Measurements from ENCODE around the gene IFNGR2.

DNA sequence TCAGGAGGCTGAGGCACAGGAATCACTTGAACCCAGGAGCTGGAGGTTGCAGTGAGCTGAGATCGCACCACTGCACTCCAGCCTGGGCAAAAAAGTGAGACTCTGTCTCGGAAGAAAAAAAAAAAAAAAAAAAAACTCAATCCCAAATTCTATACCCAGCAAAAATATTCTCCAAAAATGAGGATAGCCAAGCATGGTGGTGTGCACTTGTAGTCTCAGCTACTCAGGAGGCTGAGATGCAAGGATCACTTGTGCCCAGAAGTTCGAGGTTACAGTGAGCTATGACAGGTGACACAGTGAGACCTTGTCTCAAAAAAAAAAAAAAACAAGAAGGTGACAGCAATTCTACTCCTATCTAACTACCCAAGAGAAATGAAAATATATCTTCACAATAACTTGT lies 70.1 kb downstream of the IFNGR2 start:
- TF ChIP-seq, protein P1, sequence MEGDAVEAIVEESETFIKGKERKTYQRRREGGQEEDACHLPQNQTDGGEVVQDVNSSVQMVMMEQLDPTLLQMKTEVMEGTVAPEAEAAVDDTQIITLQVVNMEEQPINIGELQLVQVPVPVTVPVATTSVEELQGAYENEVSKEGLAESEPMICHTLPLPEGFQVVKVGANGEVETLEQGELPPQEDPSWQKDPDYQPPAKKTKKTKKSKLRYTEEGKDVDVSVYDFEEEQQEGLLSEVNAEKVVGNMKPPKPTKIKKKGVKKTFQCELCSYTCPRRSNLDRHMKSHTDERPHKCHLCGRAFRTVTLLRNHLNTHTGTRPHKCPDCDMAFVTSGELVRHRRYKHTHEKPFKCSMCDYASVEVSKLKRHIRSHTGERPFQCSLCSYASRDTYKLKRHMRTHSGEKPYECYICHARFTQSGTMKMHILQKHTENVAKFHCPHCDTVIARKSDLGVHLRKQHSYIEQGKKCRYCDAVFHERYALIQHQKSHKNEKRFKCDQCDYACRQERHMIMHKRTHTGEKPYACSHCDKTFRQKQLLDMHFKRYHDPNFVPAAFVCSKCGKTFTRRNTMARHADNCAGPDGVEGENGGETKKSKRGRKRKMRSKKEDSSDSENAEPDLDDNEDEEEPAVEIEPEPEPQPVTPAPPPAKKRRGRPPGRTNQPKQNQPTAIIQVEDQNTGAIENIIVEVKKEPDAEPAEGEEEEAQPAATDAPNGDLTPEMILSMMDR (conservative IDR thresholded peaks at IDR 0.05 in 1 of 2, IDR thresholded peaks at IDR 0.05 in 1 of 2; ENCODE audit: extremely low read depth in 1 of 2, insufficient read depth in 1 of 2, low read depth in 1 of 2, low read length in 2 of 2), result no peak
- no peak for TF ChIP-seq EZH2 (IDR thresholded peaks at IDR 0.05; ENCODE audit: borderline replicate concordance, low read length)
